Upper lobe of left lung (tissue), 6 donors: ENCODE data around the gene GLB1L3. TPM values are rescaled to one million over a fixed set of nuclear protein-coding genes. Genes with fewer than 3 reads are reported as not detected.
A peak's percentile ranks its signal among the peaks of the same experiment; 100 is the strongest.

Experiments
- ATAC-seq, 2 donors: fragments of 200-7000 bp; cut with Tn5 transposase; one replicate each; pipeline ENCODE4 v1.9.1; 2022; ENCODE audit warnings: mild to moderate bottlenecking in 2 of 2, moderate library complexity in 2 of 2; ENCODE audit not compliant: low FRiP score in 2 of 2
- DNase-seq, 2 donors: peaks; one replicate each; pipeline ENCODE4 v3.0.0-alpha.2; 2019 to 2020
- H3K27ac ChIP-seq, 4 donors: fragments of 200-600 bp; sonication (generic); one replicate each; pipeline ENCODE4 v1.5.1; 2016 to 2019
- H3K27me3 ChIP-seq, 4 donors: fragments of 200-600 bp; sonication (generic); one replicate each; pipeline ENCODE4 v1.5.1; 2017 to 2019
- H3K36me3 ChIP-seq, 4 donors: fragments of 200-600 bp; sonication (generic); one replicate each; pipeline ENCODE4 v1.5.1; 2016 to 2019
- H3K4me1 ChIP-seq, 4 donors: fragments of 200-600 bp; sonication (generic); one replicate each; pipeline ENCODE4 v1.5.1; 2018 to 2019
- H3K4me3 ChIP-seq, 4 donors: fragments of 200-600 bp; sonication (generic); one replicate each; pipeline ENCODE4 v1.5.1; 2017 to 2019; ENCODE audit warnings: mild to moderate bottlenecking in 2 of 4, moderate library complexity in 1 of 4
- H3K9me3 ChIP-seq, 4 donors: fragments of 200-600 bp; sonication (generic); one replicate each; pipeline ENCODE4 v1.5.1; 2018 to 2019
- EP300 ChIP-seq, 4 donors: sonication (generic); formaldehyde crosslinking; IDR thresholded peaks; one replicate each; pipeline ENCODE4 v1.5.1; 2017; ENCODE audit warnings: antibody characterized with exemption in 4 of 4, control low read depth in 2 of 4
- POLR2A ChIP-seq, 4 donors: fragments of 450-650 bp; IDR thresholded peaks; one replicate each; pipeline ENCODE4 v1.5.1; 2016 to 2017; ENCODE audit warnings: antibody characterized with exemption in 4 of 4, mild to moderate bottlenecking in 2 of 4
- POLR2AphosphoS5 ChIP-seq, 2 donors: sonication (generic); formaldehyde crosslinking; IDR thresholded peaks; one replicate each; pipeline ENCODE4 v1.5.1; 2017; ENCODE audit warnings: antibody characterized with exemption in 2 of 2
- WGBS, 2 donors: methylation state at CpG; one replicate each; pipeline ENCODE4 v1.1.5; 2017 to 2018; 5-methylcytosine and 5-hydroxymethylcytosine counted together
- total RNA-seq, 6 donors: library from RNA; depleted of rRNA in 4 of 6; stranded (reverse); fragments of >200 nt in 4 of 6; gene quantifications; one replicate each; pipeline versions ENCODE4 v1.1.0 to v1.2.1, GENCODE V29; 2016 to 2021
- TF ChIP-seq, protein P1 (sequence below), 6 experiments: fragments of 450-650 bp in 4 of 6; fragments of 200-600 bp in 2 of 6; sonication (generic) in 2 of 6; IDR thresholded peaks; one replicate each; pipeline ENCODE4 v1.5.1; 2016 to 2019; ENCODE audit warnings: antibody characterized with exemption in 6 of 6
- donor health status: DM: no; HTN: no; CAD: no; lungs with moderate emphysema.
- donor health status: DM: no; HTN: yes; CAD: no; lungs with severe emphysema.

Gene GLB1L3
- total RNA-seq, 6 donors from 2014 or later = 0.17 to 1.3 (median 1.0) TPM; not detected in 2

DNA sequence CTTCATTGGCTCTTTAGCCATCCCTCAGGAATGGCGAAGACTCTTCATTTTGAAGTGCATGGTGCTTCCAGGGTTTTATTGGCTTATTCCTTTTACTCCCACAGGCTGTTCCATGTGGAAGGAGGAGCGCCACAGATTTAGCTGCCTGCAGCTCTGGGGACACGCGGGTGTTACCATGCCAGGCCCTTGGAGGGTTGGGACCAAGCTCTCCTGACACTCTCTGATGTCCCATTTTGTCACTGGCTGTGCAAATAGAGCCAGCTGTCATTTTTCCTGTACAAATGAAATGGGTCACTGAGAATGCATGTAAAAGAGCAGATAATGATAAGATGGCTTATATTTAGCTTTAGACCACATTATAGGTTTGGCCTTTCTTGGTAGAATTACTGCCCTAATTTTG, 32.3 kb upstream of the GLB1L3 start:
- 93 to 94% methylated on average over 4 of the region's 4 CpGs for WGBS, 2 donors
- no peaks in the 10 kb centered on the region for H3K9me3 ChIP-seq
- no peak for TF ChIP-seq POLR2A (IDR thresholded peaks at IDR 0.05)
- TF ChIP-seq, protein P1, sequence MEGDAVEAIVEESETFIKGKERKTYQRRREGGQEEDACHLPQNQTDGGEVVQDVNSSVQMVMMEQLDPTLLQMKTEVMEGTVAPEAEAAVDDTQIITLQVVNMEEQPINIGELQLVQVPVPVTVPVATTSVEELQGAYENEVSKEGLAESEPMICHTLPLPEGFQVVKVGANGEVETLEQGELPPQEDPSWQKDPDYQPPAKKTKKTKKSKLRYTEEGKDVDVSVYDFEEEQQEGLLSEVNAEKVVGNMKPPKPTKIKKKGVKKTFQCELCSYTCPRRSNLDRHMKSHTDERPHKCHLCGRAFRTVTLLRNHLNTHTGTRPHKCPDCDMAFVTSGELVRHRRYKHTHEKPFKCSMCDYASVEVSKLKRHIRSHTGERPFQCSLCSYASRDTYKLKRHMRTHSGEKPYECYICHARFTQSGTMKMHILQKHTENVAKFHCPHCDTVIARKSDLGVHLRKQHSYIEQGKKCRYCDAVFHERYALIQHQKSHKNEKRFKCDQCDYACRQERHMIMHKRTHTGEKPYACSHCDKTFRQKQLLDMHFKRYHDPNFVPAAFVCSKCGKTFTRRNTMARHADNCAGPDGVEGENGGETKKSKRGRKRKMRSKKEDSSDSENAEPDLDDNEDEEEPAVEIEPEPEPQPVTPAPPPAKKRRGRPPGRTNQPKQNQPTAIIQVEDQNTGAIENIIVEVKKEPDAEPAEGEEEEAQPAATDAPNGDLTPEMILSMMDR (IDR thresholded peaks at IDR 0.05) = no peak
- no peak for TF ChIP-seq EP300 (IDR thresholded peaks at IDR 0.05)
- no peak for TF ChIP-seq POLR2AphosphoS5 (IDR thresholded peaks at IDR 0.05)
- no peaks in the 10 kb centered on the region for H3K27me3 ChIP-seq
- DNase-seq (no peak), ATAC-seq (no peak)
- H3K27ac ChIP-seq = no peak overlapping the region
- peaks cover 8 to 100% (median 73%) of the 10 kb centered on the region in 4 donors for H3K36me3 ChIP-seq
- H3K4me1 ChIP-seq = no peaks in the 10 kb centered on the region
- H3K4me3 ChIP-seq = no peak overlapping the region

DNA sequence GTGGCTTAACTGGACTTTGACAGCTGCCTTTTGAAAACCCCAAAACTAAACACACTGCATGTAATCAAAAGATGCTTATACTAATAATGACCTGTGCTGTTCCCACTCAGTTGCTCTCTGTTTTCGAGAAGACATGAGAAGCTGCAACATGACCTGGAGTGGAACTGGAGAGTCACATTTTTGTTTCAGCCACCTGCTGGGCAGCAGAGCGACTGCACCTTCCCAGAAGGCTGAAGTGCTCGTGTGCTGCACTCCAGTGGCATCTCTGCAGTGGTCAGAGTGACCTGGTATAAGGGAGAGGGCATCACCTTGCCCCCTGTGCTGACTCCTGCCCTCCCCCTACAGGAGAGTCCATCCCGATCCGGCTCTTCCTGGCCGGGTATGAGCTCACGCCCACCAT, 31.6 kb upstream of the GLB1L3 start:
- ATAC-seq (no peak), DNase-seq (no peak)
- Histone ChIP-seq H3K4me1 (no peaks in the 10 kb centered on the region), H3K27me3 (no peaks in the 10 kb centered on the region), H3K9me3 (no peaks in the 10 kb centered on the region), H3K4me3 (no peak overlapping the region), H3K36me3 (peaks cover 8 to 100% (median 73%) of the 10 kb centered on the region in 4 donors), H3K27ac (no peak overlapping the region)
- 51 to 63% methylated on average over 4 to 7 of the region's 7 CpGs for WGBS, 2 donors
- no peak for TF ChIP-seq EP300 (IDR thresholded peaks at IDR 0.05)
- TF ChIP-seq, protein P1 (IDR thresholded peaks at IDR 0.05) = peak in 4 of 6 experiments; percentile 10 to 48 (median 26)

DNA sequence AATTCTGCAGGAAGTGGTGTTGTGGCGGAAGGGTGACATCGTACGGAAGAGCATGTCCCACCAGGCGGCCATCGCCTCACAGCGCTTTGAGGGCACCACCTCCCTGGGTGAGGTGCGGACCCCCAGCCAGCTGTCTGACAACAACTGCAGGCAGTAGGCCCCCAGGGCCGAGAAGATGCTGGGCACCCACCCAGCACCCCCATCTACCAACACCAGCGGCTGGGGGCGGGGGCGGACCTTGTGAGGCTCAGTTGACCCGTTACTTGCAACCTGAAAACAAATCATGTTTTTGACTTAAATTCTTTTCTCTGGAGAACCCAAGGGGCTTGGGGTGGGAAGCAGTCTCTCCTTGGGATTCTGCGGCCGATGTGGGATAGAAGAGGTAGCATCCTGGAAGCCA, 30.7 kb upstream of the GLB1L3 start:
- H3K36me3 ChIP-seq = peaks cover 8 to 99% (median 70%) of the 10 kb centered on the region in 4 donors
- TF ChIP-seq POLR2A (IDR thresholded peaks at IDR 0.05) (no peak), EP300 (IDR thresholded peaks at IDR 0.05) (no peak), POLR2AphosphoS5 (IDR thresholded peaks at IDR 0.05) (no peak)
- TF ChIP-seq, protein P1 (IDR thresholded peaks at IDR 0.05) = no peak
- no peak for ATAC-seq
- H3K9me3 ChIP-seq = no peaks in the 10 kb centered on the region
- WGBS, 2 donors = 91 to 94% methylated on average over 14 of the region's 14 CpGs
- H3K4me1 ChIP-seq = no peaks in the 10 kb centered on the region
- H3K4me3 ChIP-seq = no peak overlapping the region
- no peaks in the 10 kb centered on the region for H3K27me3 ChIP-seq
- DNase-seq = peak in 1 of 2 donors; percentile 71
- no peak overlapping the region for H3K27ac ChIP-seq

DNA sequence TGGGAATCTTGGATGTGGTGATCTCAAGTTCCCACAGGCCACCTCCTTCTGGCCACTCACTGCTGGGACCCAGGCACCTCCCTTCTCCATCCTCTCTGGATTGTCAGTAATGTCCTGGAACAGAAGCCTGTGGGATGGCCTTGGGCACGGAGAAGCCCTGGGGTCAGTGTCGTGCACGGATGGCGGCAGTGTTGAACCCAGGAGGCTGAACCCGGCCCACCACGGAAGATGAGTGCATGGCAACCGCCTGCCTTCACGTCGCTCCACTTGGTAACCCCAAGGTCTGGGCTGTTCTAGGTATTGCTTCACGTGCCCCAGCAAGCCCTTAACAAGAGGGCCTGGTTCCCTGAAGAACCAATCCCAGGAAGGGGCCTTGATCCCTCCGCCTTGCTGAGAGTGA, 30.1 kb upstream of the GLB1L3 start:
- TF ChIP-seq POLR2AphosphoS5 (IDR thresholded peaks at IDR 0.05) (no peak), EP300 (IDR thresholded peaks at IDR 0.05) (no peak), POLR2A (IDR thresholded peaks at IDR 0.05) (no peak)
- TF ChIP-seq, protein P1 (IDR thresholded peaks at IDR 0.05) = no peak
- 85 to 95% methylated on average over 9 to 11 of the region's 11 CpGs for WGBS, 2 donors
- no peaks in the 10 kb centered on the region for H3K9me3 ChIP-seq
- no peak overlapping the region for H3K4me3 ChIP-seq
- H3K27ac ChIP-seq = no peak overlapping the region
- no peaks in the 10 kb centered on the region for H3K27me3 ChIP-seq
- H3K4me1 ChIP-seq = no peaks in the 10 kb centered on the region
- no peak for ATAC-seq
- no peak for DNase-seq
- H3K36me3 ChIP-seq = peaks cover 8 to 99% (median 68%) of the 10 kb centered on the region in 4 donors

DNA sequence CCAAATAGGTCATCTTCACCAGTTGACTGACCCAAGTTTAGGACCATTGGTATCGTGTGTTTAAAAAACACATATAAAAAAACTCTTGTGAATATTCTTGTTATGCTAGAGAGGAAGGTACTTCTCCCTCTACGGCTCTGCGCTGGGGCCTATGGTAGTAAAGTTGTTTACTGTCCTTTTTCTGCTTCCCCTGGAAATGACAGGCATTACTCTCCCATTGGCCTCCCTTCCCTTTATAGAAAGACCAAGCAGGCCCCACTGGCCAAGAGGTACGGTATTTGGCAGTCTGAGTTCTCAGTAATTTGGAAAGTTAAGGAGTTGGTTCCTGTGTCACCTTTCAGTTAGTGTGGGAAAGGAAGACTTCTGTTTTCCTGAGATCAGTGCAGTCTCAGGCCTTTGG, 29.5 kb upstream of the GLB1L3 start:
- TF ChIP-seq POLR2A (IDR thresholded peaks at IDR 0.05) (no peak), EP300 (IDR thresholded peaks at IDR 0.05) (no peak), POLR2AphosphoS5 (IDR thresholded peaks at IDR 0.05) (no peak)
- TF ChIP-seq, protein P1 (IDR thresholded peaks at IDR 0.05) = no peak
- DNase-seq = no peak
- H3K36me3 ChIP-seq = peaks cover 8 to 95% (median 64%) of the 10 kb centered on the region in 4 donors
- H3K4me3 ChIP-seq = no peak overlapping the region
- no peak for ATAC-seq
- H3K4me1 ChIP-seq = peaks cover 0 to 2% (median 0%) of the 10 kb centered on the region in 4 donors
- WGBS, 2 donors = 78 to 96% methylated on average over 4 of the region's 4 CpGs
- H3K27me3 ChIP-seq = no peaks in the 10 kb centered on the region
- H3K27ac ChIP-seq = no peak overlapping the region
- H3K9me3 ChIP-seq = no peaks in the 10 kb centered on the region
